ENCODE results near the gene AOAH.

DNA sequence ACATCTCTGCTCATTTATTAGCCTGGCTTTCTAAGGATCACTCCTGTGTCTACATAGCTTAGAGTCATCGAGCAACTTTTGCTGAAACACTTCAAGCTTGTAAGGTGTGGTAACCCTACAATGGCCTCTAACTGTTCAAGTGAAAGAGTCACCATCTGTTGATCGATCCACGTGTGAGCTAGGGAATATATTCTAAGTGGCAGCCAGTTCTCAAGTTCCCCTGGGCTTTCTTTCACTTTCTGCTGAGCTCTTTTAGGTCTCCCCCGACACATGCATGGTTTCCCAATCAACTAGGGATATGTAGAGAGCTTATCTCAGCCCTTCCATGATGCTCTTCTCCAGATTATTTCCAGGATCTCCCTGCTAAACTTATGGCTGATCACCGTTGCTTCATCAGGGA is 15.5 kb downstream of the AOAH start:
- TF ChIP-seq, protein P1, sequence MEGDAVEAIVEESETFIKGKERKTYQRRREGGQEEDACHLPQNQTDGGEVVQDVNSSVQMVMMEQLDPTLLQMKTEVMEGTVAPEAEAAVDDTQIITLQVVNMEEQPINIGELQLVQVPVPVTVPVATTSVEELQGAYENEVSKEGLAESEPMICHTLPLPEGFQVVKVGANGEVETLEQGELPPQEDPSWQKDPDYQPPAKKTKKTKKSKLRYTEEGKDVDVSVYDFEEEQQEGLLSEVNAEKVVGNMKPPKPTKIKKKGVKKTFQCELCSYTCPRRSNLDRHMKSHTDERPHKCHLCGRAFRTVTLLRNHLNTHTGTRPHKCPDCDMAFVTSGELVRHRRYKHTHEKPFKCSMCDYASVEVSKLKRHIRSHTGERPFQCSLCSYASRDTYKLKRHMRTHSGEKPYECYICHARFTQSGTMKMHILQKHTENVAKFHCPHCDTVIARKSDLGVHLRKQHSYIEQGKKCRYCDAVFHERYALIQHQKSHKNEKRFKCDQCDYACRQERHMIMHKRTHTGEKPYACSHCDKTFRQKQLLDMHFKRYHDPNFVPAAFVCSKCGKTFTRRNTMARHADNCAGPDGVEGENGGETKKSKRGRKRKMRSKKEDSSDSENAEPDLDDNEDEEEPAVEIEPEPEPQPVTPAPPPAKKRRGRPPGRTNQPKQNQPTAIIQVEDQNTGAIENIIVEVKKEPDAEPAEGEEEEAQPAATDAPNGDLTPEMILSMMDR (IDR thresholded peaks at IDR 0.05; ENCODE audit: low read length) = no peak
- no peak for TF ChIP-seq EZH2 (optimal IDR thresholded peaks at IDR 0.05; ENCODE audit: low read depth, low read length)
